Endothelial cell of umbilical vein (primary cell): Measurements from ENCODE around the gene GABRA5. TPM values are rescaled to one million over a fixed set of nuclear protein-coding genes. Genes with fewer than 3 reads are reported as not detected.

ENCODE experiments used
- BruUV-seq: library from RNA; stranded (reverse); fragments of 400-500 nt; replicated peaks from 2 replicates; lab custom pipeline; 2021; lab: Mats Ljungman, UMichigan
- CTCF ChIA-PET: fragments of 300-600, 350-600 bp; sonication (Branson Sonifier 250); formaldehyde crosslinking; loops from one replicate; lab custom pipeline; 2021; ENCODE audit warnings: antibody characterized with exemption, inconsistent platforms; lab: Charles Lee
- POLR2A ChIA-PET: fragments of 300-600, 350-600 bp; sonication (Branson Sonifier 250); formaldehyde crosslinking; loops from one replicate; lab custom pipeline; 2021; ENCODE audit warnings: antibody characterized with exemption, inconsistent platforms; lab: Charles Lee
- DNase-seq: peaks from one replicate; pipeline ENCODE4 v3.0.0-alpha.2; 2011; ENCODE audit warnings: low read depth, low spot score
- FAIRE-seq: peaks from 2 replicates; lab custom pipeline; 2011; peaks lifted over from hg19 to GRCh38; lab: Jason Lieb, UNC
- H2AFZ ChIP-seq: 2 replicates; pipeline ENCODE4 v1.6.0; 2012; ENCODE audit warnings: low read depth, low read length, control low read depth, inconsistent platforms
- H3K27ac ChIP-seq: 2 replicates; pipeline ENCODE4 v1.5.1; 2011; ENCODE audit warnings: low read depth, mild to moderate bottlenecking, control low read depth, low read length, moderate library complexity; ENCODE audit not compliant: insufficient read depth
- H3K27me3 ChIP-seq, 2 experiments: 2 replicates each; pipeline versions ENCODE4 v1.6.0 to v1.6.1; 2011; ENCODE audit warnings: low read length in 2 of 2, mixed read lengths in 1 of 2; ENCODE audit not compliant: control insufficient read depth in 2 of 2, insufficient read depth in 2 of 2
- H3K36me3 ChIP-seq, 2 experiments: 2 replicates in 1 of 2; 3 replicates in 1 of 2; pipeline ENCODE4 v1.5.1; 2011; ENCODE audit warnings: low read length in 2 of 2, mild to moderate bottlenecking in 1 of 2, moderate library complexity in 1 of 2; ENCODE audit not compliant: control insufficient read depth in 2 of 2, insufficient read depth in 2 of 2; ENCODE audit errors: extremely low read depth in 1 of 2
- H3K4me1 ChIP-seq: 3 replicates; pipeline ENCODE4 v1.5.1; 2011; ENCODE audit warnings: mild to moderate bottlenecking, low read length; ENCODE audit not compliant: control insufficient read depth, insufficient read depth; ENCODE audit errors: extremely low read depth
- H3K4me2 ChIP-seq: 2 replicates; pipeline ENCODE4 v1.6.1; 2011; ENCODE audit warnings: low read length, control low read depth, mixed read lengths; ENCODE audit not compliant: insufficient read depth
- H3K4me3 ChIP-seq, 3 experiments: fragments of 200-600 bp in 1 of 3; sonication (generic), shearing (Covaris generic) in 1 of 3; replicated peaks in 1 of 3; 2 replicates each; pipeline ENCODE4 v1.5.1; 2011 to 2016; ENCODE audit warnings: control low read depth in 3 of 3, low read length in 3 of 3, mild to moderate bottlenecking in 2 of 3, inconsistent platforms in 1 of 3, low read depth in 1 of 3, moderate library complexity in 1 of 3; ENCODE audit not compliant: insufficient read depth in 1 of 3
- H3K79me2 ChIP-seq: 2 replicates; pipeline ENCODE4 v1.6.0; 2012; ENCODE audit warnings: low read length, inconsistent platforms; ENCODE audit not compliant: control insufficient read depth, insufficient read depth
- H3K9ac ChIP-seq: replicated peaks from 2 replicates; pipeline ENCODE3; 2011; ENCODE audit warnings: low read length, control low read depth; ENCODE audit not compliant: insufficient read depth; ENCODE audit errors: extremely low read depth
- H3K9me1 ChIP-seq: replicated peaks from 3 replicates; pipeline ENCODE4 v1.6.0; 2011; ENCODE audit warnings: mild to moderate bottlenecking, low read length; ENCODE audit not compliant: control insufficient read depth, insufficient read depth; ENCODE audit errors: extremely low read depth
- H3K9me3 ChIP-seq: replicated peaks from 2 replicates; pipeline ENCODE4 v1.5.1; 2012; ENCODE audit warnings: low read length, inconsistent platforms; ENCODE audit not compliant: control insufficient read depth, insufficient read depth
- H4K20me1 ChIP-seq: replicated peaks from 2 replicates; pipeline ENCODE3; 2011; ENCODE audit warnings: mild to moderate bottlenecking, low read length; ENCODE audit not compliant: control insufficient read depth, insufficient read depth; ENCODE audit errors: extremely low read depth
- EZH2 ChIP-seq: IDR thresholded peaks from 2 replicates; pipeline ENCODE4 v1.6.1; 2012; ENCODE audit warnings: borderline replicate concordance, low read depth, mild to moderate bottlenecking, moderate library complexity, low read length, inconsistent platforms; ENCODE audit not compliant: severe bottlenecking
- FOS ChIP-seq: IDR thresholded peaks from 2 replicates; pipeline ENCODE4 v1.6.1; 2011; ENCODE audit warnings: mild to moderate bottlenecking, low read length, moderate library complexity, borderline replicate concordance; ENCODE audit not compliant: insufficient read depth
- GATA2 ChIP-seq: IDR thresholded peaks from 2 replicates; pipeline ENCODE4 v1.7.0; 2011; ENCODE audit warnings: low read depth, mild to moderate bottlenecking, moderate library complexity, mixed read lengths, low read length; ENCODE audit not compliant: insufficient read length, insufficient read depth
- JUN ChIP-seq: IDR thresholded peaks from 2 replicates; pipeline ENCODE4 v1.6.1; 2011; ENCODE audit warnings: borderline replicate concordance, low read depth; ENCODE audit not compliant: insufficient read length, insufficient read depth
- MYC ChIP-seq: IDR thresholded peaks from one replicate; pipeline ENCODE4 v1.6.1; 2011; ENCODE audit warnings: mild to moderate bottlenecking, low read depth, low read length
- POLR2A ChIP-seq: IDR thresholded peaks from 2 replicates; pipeline ENCODE4 v1.6.1; 2012; ENCODE audit warnings: low read depth, mild to moderate bottlenecking, control low read depth, low read length
- POLR2AphosphoS5 ChIP-seq: IDR thresholded peaks from 2 replicates; pipeline ENCODE4 v1.6.1; 2012; ENCODE audit warnings: low read depth, mild to moderate bottlenecking, control low read depth, low read length, moderate library complexity; ENCODE audit not compliant: insufficient read depth
- dilution Hi-C: fragments of 300-500 bp; cut with MboI; formaldehyde crosslinking; loops from one replicate; pipeline ENCODE4 v1.15.0; 2019; ENCODE audit warnings: low sequenced_read_pairs; ENCODE audit not compliant: extremely low pct_ligation_motif_present
- intact Hi-C: fragments of 100-400 bp; cut with micrococcal nuclease; formaldehyde crosslinking; loops from one replicate; pipeline ENCODE4 v1.10.0; 2022
- polyA plus RNA-seq, 4 experiments: library from polyadenylated mRNA; depleted of rRNA in 3 of 4; stranded (reverse) in 3 of 4; unstranded in 1 of 4; fragments of >200 nt; gene quantifications; 2 replicates each; pipeline versions ENCODE4 v1.2.1 to v1.2.3, GENCODE V29; 2011 to 2012; ENCODE audit warnings: missing spikeins in 1 of 4
- total RNA-seq: library from RNA; stranded (reverse); gene quantifications from 2 replicates; pipeline ENCODE4 v1.2.3, GENCODE V29; 2021
- TF ChIP-seq, protein P1 (sequence below), 2 donors: IDR thresholded peaks; 1 replicate in 1 of 2; 2 replicates in 1 of 2; pipeline ENCODE4 v1.5.1; 2011; ENCODE audit warnings: low read length in 2 of 2, mild to moderate bottlenecking in 2 of 2, moderate library complexity in 2 of 2, control low read depth in 1 of 2, inconsistent platforms in 1 of 2, low read depth in 1 of 2; ENCODE audit not compliant: insufficient read depth in 1 of 2; ENCODE audit errors: extremely low read depth in 1 of 2
- TF ChIP-seq, protein P2 (sequence below): IDR thresholded peaks from 2 replicates; pipeline ENCODE4 v1.6.1; 2011; ENCODE audit not compliant: insufficient read depth, insufficient read length

GABRA5 gene
- total and polyA plus RNA-seq, 2 donors (not counting 3 experiments of a cell fraction or from before 2014, with no cell fraction given): not detected

DNA sequence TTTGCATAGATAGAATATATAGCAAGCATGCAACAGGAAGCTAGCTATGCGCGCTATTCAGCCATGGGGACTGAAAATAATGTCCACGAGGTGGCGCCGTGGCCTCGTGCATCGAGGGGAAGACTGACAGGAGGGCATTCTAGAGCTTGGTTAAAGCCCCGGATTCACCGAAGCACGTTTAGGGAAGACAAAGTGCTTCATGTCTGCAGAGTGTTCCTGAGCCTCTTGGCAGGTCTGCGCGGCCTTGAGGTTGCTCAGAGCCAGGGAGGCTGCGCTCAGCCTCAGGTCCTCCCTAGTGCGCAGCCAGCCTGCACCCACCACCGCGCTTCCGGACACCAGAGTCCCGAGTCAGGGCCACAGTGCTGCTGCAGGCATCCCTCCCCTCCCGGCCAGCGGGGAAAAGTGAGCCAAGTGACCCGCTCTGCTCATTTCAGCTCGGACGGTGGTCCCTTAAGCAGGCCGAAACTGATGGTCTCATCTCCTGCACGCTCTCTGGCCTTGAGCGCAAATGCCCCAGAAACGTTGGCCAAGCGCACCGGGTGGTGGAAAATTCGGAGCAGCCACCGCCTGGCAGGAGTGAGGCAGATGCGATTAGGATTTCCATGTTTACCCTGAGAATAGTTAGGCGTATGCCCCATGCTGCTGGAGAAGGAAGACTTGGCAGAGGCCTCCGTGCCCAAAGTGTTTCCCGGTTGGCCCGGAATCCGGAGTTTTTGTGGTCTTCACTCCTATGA is 24.8 kb downstream of the GABRA5 start:
- intact Hi-C loops: loop anchor here (5.0 kb wide), 1 partner anchor 466 kb away; no protein-coding TSS in a partner anchor
- POLR2A ChIA-PET: no interaction called here
- dilution Hi-C loops: no loop called here

GRCh38 chr15:26892182-26892518 is 25.3 kb downstream of the GABRA5 start:
- POLR2A ChIA-PET: no interaction called here

More for the DNA sequence above, 24.8 kb downstream of the GABRA5 start:
- Histone ChIP-seq H3K4me2 (no peak overlapping the region), H3K9ac (no peak overlapping the region), H3K9me1 (no peaks in the 10 kb centered on the region), H3K4me1 (no peaks in the 10 kb centered on the region), H3K9me3 (no peaks in the 10 kb centered on the region), H2AFZ (peak overlapping the region; percentile 48), H3K27ac (no peak overlapping the region), H3K79me2 (no peaks in the 10 kb centered on the region), H3K4me3 (no peak overlapping the region), H3K36me3 (no peaks in the 10 kb centered on the region), H4K20me1 (no peaks in the 10 kb centered on the region), H3K27me3 (no peaks in the 10 kb centered on the region)
- BruUV-seq: no TSS peak
- FAIRE-seq: no peak
- no peak for TF ChIP-seq EZH2
- TF ChIP-seq, protein P1, sequence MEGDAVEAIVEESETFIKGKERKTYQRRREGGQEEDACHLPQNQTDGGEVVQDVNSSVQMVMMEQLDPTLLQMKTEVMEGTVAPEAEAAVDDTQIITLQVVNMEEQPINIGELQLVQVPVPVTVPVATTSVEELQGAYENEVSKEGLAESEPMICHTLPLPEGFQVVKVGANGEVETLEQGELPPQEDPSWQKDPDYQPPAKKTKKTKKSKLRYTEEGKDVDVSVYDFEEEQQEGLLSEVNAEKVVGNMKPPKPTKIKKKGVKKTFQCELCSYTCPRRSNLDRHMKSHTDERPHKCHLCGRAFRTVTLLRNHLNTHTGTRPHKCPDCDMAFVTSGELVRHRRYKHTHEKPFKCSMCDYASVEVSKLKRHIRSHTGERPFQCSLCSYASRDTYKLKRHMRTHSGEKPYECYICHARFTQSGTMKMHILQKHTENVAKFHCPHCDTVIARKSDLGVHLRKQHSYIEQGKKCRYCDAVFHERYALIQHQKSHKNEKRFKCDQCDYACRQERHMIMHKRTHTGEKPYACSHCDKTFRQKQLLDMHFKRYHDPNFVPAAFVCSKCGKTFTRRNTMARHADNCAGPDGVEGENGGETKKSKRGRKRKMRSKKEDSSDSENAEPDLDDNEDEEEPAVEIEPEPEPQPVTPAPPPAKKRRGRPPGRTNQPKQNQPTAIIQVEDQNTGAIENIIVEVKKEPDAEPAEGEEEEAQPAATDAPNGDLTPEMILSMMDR (IDR thresholded peaks at IDR 0.05; ENCODE audit: extremely low read depth in 1 of 2, insufficient read depth in 1 of 2, low read depth in 1 of 2, low read length in 2 of 2): peak; percentile 49 to 52
- CTCF ChIA-PET: interaction anchor here (0.6 to 1.3 kb wide), 11 partner anchors 12 to 1292 kb away, joined by 3 to 22 read pairs (median 3); no protein-coding TSS in a partner anchor
- DNase-seq: peak; percentile 46

More at GRCh38 chr15:26892182-26892518, 25.3 kb downstream of the GABRA5 start:
- H3K27me3 ChIP-seq: no peaks in the 10 kb centered on the region
- TF ChIP-seq EZH2 (no peak), POLR2A (no peak), MYC (no peak), POLR2AphosphoS5 (no peak), FOS (no peak), GATA2 (no peak), JUN (no peak)
- TF ChIP-seq, protein P2, sequence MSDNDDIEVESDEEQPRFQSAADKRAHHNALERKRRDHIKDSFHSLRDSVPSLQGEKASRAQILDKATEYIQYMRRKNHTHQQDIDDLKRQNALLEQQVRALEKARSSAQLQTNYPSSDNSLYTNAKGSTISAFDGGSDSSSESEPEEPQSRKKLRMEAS: no peak
- TF ChIP-seq, protein P1 (IDR thresholded peaks at IDR 0.05; ENCODE audit: extremely low read depth in 1 of 2, insufficient read depth in 1 of 2, low read depth in 1 of 2, low read length in 2 of 2): no peak
- dilution Hi-C loops (no loop called here), intact Hi-C loops (loop anchor here (5.0 kb wide), 1 partner anchor 465 kb away; no protein-coding TSS in a partner anchor)
- no peak overlapping the region for H3K4me3 ChIP-seq
- DNase-seq: no peak
- H3K79me2 ChIP-seq: no peaks in the 10 kb centered on the region
- H3K4me1 ChIP-seq: no peaks in the 10 kb centered on the region
- H4K20me1 ChIP-seq: no peaks in the 10 kb centered on the region
- H3K36me3 ChIP-seq: no peaks in the 10 kb centered on the region
- CTCF ChIA-PET: interaction anchor here (0.9 kb wide), 1 partner anchor 1210 kb away, joined by 3 read pairs; no protein-coding TSS in a partner anchor
- no peak overlapping the region for H3K4me2 ChIP-seq
- no peak overlapping the region for H3K9ac ChIP-seq
- H3K9me1 ChIP-seq: no peaks in the 10 kb centered on the region
- FAIRE-seq: no peak
- no peaks in the 10 kb centered on the region for H3K9me3 ChIP-seq
- H2AFZ ChIP-seq: no peak overlapping the region
- no peak overlapping the region for H3K27ac ChIP-seq
- BruUV-seq: no TSS peak
